Kidney epithelial cell (primary cell): ENCODE measurements around the gene OMP. TPM values are rescaled to one million over a fixed set of nuclear protein-coding genes. Genes with fewer than 3 reads are reported as not detected.
"Not testable (repeated sequence)": the region's sequence is repeated elsewhere in the genome, so short reads cannot be mapped to it uniquely, and the experiment has no call there.

Source experiments
- DNase-seq: peaks from one replicate; pipeline ENCODE4 v3.0.0-alpha.2; 2010; ENCODE audit warnings: low read depth
- H3K27me3 ChIP-seq: 2 replicates; pipeline ENCODE4 v1.6.0; 2011; ENCODE audit warnings: low read length; ENCODE audit not compliant: control insufficient read depth, insufficient read depth
- H3K36me3 ChIP-seq: 2 replicates; pipeline ENCODE4 v1.5.1; 2011; ENCODE audit warnings: low read length; ENCODE audit not compliant: control insufficient read depth, insufficient read depth
- H3K4me3 ChIP-seq: 2 replicates; pipeline ENCODE4 v1.5.1; 2011; ENCODE audit warnings: low read depth, mild to moderate bottlenecking, control low read depth, low read length
- CTCF ChIP-seq: IDR thresholded peaks from 2 replicates; pipeline ENCODE4 v1.5.1; 2011; ENCODE audit warnings: mild to moderate bottlenecking, moderate library complexity, low read length, control low read depth, inconsistent platforms; ENCODE audit not compliant: insufficient read depth, poor library complexity, severe bottlenecking
- total RNA-seq: library from RNA; depleted of rRNA; stranded (reverse); fragments of >200 nt; gene quantifications from 2 replicates; pipeline ENCODE4 v1.2.3, GENCODE V29; 2015

The OMP gene
- total RNA-seq, 1 donor from 2014 or later: not detected

GRCh38 chr11:77094841-77095365, 7.7 kb upstream of the OMP start:
- H3K27me3 ChIP-seq: no peaks in the 10 kb centered on the region
- no peak for TF ChIP-seq CTCF
- DNase-seq: no peak
- H3K36me3 ChIP-seq: no peaks in the 10 kb centered on the region
- no peak overlapping the region for H3K4me3 ChIP-seq

- TF ChIP-seq CTCF: no peak
Observed at GRCh38 chr11:77095551-77096490, 6.8 kb upstream of the OMP start.

GRCh38 chr11:77096591-77097019, 6.0 kb upstream of the OMP start:
- no peaks in the 10 kb centered on the region for H3K36me3 ChIP-seq
- no peak for TF ChIP-seq CTCF
- no peaks in the 10 kb centered on the region for H3K27me3 ChIP-seq
- H3K4me3 ChIP-seq: no peak overlapping the region
- DNase-seq: no peak

More at GRCh38 chr11:77095551-77096490, 6.8 kb upstream of the OMP start:
- Histone ChIP-seq H3K4me3 (no peak overlapping the region), H3K36me3 (no peaks in the 10 kb centered on the region), H3K27me3 (no peaks in the 10 kb centered on the region)
- no peak for DNase-seq

- not testable (repeated sequence) for H3K4me3 ChIP-seq, DNase-seq, H3K36me3 ChIP-seq, H3K27me3 ChIP-seq
Observed at GRCh38 chr11:77097180-77097579, 5.5 kb upstream of the OMP start.

GRCh38 chr11:77100166-77101042, 2.2 kb upstream of the OMP start:
- Histone ChIP-seq H3K27me3 (no peaks in the 10 kb centered on the region), H3K36me3 (no peaks in the 10 kb centered on the region), H3K4me3 (no peak overlapping the region)
- TF ChIP-seq CTCF: no peak
- DNase-seq: no peak

GRCh38 chr11:77101043-77101537, 1.6 kb upstream of the OMP start:
- no peaks in the 10 kb centered on the region for H3K27me3 ChIP-seq
- TF ChIP-seq CTCF: peak; percentile 35
- H3K36me3 ChIP-seq: no peaks in the 10 kb centered on the region
- no peak for DNase-seq
- H3K4me3 ChIP-seq: no peak overlapping the region
